Kidney epithelial cell (primary cell): ENCODE results near the gene CC2D2A. TPM values are rescaled to one million over a fixed set of nuclear protein-coding genes. Genes with fewer than 3 reads are reported as not detected.
A peak's percentile ranks its signal among the peaks of the same experiment; 100 is the strongest.

Experiments
- DNase-seq: peaks from one replicate; pipeline ENCODE4 v3.0.0-alpha.2; 2010; ENCODE audit warnings: low read depth
- H3K27me3 ChIP-seq: 2 replicates; pipeline ENCODE4 v1.6.0; 2011; ENCODE audit warnings: low read length; ENCODE audit not compliant: control insufficient read depth, insufficient read depth
- H3K36me3 ChIP-seq: 2 replicates; pipeline ENCODE4 v1.5.1; 2011; ENCODE audit warnings: low read length; ENCODE audit not compliant: control insufficient read depth, insufficient read depth
- H3K4me3 ChIP-seq: 2 replicates; pipeline ENCODE4 v1.5.1; 2011; ENCODE audit warnings: low read depth, mild to moderate bottlenecking, control low read depth, low read length
- total RNA-seq: library from RNA; depleted of rRNA; stranded (reverse); fragments of >200 nt; gene quantifications from 2 replicates; pipeline ENCODE4 v1.2.3, GENCODE V29; 2015
- TF ChIP-seq, protein P1 (sequence below): IDR thresholded peaks from 2 replicates; pipeline ENCODE4 v1.5.1; 2011; ENCODE audit warnings: mild to moderate bottlenecking, moderate library complexity, low read length, control low read depth, inconsistent platforms; ENCODE audit not compliant: insufficient read depth, poor library complexity, severe bottlenecking

CC2D2A gene
- total RNA-seq, 1 donor from 2014 or later: 18.3 TPM

DNA sequence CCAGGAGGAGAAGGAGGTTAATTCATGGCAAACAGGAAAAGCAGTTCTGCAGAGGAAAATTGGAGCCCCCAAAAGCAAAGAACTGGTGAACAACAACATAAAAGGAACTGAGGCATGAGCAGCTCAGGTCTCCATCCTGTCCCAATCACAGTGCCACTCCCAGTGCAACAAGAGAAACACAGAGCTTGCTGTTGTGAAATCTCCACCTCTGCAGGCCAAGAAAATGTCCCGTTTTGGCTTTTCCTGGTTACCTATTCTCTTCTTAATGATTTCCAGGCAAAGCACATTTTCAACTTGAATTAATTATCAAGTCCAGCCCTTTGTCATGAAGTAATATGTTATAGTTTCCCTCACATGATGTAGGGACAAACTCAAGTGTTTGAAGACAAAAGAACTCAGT is 41.1 kb upstream of the CC2D2A start:
- Histone ChIP-seq H3K36me3 (no peaks in the 10 kb centered on the region), H3K4me3 (no peak overlapping the region), H3K27me3 (no peaks in the 10 kb centered on the region)
- DNase-seq: no peak
- TF ChIP-seq, protein P1, sequence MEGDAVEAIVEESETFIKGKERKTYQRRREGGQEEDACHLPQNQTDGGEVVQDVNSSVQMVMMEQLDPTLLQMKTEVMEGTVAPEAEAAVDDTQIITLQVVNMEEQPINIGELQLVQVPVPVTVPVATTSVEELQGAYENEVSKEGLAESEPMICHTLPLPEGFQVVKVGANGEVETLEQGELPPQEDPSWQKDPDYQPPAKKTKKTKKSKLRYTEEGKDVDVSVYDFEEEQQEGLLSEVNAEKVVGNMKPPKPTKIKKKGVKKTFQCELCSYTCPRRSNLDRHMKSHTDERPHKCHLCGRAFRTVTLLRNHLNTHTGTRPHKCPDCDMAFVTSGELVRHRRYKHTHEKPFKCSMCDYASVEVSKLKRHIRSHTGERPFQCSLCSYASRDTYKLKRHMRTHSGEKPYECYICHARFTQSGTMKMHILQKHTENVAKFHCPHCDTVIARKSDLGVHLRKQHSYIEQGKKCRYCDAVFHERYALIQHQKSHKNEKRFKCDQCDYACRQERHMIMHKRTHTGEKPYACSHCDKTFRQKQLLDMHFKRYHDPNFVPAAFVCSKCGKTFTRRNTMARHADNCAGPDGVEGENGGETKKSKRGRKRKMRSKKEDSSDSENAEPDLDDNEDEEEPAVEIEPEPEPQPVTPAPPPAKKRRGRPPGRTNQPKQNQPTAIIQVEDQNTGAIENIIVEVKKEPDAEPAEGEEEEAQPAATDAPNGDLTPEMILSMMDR: no peak

DNA sequence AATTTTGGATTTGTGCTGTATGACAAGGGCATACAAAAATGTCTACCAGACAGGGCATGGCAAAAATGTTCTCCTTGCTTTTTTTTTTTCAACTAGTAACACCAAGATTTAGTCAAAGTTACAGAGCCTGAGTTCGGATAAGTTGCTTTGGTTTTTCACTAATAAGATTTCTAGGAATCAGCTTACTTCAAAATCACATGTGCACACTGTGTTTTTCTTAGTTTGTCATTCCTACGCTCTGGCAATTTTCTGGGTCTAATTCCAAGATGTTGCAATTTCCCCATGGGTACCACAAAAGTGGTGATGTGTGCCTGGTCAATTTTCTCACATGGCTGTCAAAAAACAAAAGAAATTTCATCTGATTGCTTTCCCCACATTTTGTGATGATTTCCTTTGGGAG is 35.6 kb upstream of the CC2D2A start:
- peak; percentile 10 for DNase-seq
- H3K4me3 ChIP-seq: no peak overlapping the region
- TF ChIP-seq, protein P1: no peak
- no peaks in the 10 kb centered on the region for H3K27me3 ChIP-seq
- no peaks in the 10 kb centered on the region for H3K36me3 ChIP-seq

DNA sequence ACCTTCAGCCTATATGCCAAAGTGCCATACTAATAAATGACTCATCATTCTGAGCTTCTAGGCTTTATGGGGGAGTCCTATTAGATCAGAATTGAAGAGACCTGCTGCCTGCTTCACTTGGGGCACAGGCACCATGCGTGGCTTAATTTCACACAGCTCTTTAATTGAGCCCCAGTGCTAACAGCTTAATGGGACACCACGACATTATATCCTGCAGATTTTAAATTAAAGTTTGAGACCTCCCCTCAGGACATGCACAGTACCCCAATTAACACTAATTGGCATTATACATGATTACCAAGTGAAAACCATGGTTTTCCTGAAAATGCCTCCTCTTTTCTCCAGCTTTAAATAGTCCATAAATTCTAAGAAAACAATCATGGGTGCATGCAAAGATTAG is 35.0 kb upstream of the CC2D2A start:
- no peaks in the 10 kb centered on the region for H3K36me3 ChIP-seq
- TF ChIP-seq, protein P1: no peak
- no peak for DNase-seq
- no peak overlapping the region for H3K4me3 ChIP-seq
- no peaks in the 10 kb centered on the region for H3K27me3 ChIP-seq

DNA sequence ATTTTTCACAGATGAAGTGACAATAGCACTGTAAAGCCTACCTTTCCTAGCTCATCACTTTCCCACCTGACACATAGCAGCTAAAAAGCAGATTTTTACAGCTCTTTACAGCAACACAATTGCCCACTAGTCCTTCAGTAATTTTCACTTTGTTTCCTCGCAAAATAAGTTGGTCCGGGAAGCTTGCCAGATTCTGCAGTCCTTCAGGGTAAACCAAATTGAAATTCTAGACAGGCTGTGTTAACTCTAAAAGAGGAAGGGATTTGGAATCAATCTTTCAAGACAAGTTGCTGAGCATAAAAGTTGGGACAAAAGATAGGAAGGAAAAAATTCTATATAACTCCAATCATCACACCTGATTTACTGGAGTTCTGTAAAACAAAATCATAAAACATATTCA is 33.2 kb upstream of the CC2D2A start:
- Histone ChIP-seq H3K36me3 (no peaks in the 10 kb centered on the region), H3K4me3 (no peak overlapping the region), H3K27me3 (no peaks in the 10 kb centered on the region)
- peak; percentile 9 for DNase-seq
- TF ChIP-seq, protein P1: no peak

DNA sequence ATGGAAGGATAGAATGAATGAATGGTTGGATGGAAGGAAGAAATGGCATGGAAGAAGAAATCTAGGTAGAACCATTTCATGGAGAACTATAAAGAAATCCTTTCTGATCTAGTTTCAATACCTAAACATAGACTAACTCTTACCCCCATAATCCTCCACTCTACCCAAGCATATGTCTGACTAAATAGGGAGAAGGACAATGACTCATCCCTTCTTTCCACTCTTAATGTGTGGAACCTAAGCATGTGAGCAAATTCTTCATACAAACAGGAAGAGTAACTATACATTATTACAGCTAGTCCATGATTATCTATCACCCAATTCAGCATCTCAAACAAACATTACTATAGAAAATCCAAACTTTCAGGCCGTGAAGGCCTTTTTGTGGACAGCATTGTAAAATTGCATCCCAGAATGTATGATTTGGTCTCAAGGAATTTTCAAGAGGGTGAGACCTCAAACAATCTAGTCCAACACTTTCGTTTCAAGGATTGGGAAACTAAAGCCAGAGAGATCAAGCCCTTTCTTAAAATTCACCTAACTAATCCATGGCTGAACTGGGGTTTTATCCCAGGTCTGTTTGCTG is 30.6 kb upstream of the CC2D2A start:
- no peak for DNase-seq
- TF ChIP-seq, protein P1: no peak

DNA sequence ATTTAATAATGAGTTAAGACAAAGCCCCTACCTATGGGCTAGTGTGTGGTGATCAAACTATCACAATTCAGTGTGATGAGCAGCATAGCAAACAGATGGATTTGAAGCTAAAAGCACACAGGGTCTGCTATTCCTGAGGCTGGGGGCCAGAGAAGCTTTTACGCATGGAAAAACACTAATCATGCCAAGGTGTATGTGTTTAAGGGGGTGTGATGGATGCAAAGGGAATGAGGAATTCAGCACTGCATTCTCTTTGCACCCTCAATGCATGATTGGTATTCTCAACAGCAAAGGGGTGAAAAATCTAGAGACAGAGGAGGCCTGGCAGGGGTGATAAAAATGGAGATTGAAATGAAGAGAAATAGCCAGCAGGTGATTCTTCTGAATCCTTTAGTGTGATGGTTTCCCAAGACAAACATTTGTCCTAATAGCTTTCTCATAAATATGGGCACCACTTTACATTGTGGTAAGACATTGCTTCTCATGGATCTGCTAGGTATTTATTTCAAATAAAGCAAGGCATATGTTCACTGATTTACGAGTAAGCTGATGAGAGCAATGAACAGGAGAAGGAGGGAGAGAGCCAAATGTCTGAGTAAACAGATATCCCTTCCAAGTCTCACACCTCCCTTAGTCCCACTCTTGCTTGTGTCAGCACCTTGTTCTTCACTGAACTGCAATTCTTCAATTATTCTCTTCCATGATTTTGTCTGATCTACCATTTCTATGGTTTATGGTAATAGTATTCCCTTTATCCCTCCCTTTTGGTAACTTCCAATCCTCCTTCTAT is 26.1 kb upstream of the CC2D2A start:
- no peak for DNase-seq
- Histone ChIP-seq H3K27me3 (no peaks in the 10 kb centered on the region), H3K4me3 (no peak overlapping the region), H3K36me3 (no peaks in the 10 kb centered on the region)
- TF ChIP-seq, protein P1: no peak

More for the DNA sequence above, 30.6 kb upstream of the CC2D2A start:
- H3K4me3 ChIP-seq: no peak overlapping the region
- H3K36me3 ChIP-seq: no peaks in the 10 kb centered on the region
- H3K27me3 ChIP-seq: no peaks in the 10 kb centered on the region
